Measurements from ENCODE around the gene HSPG2.
"Not testable (repeated sequence)": the region's sequence is repeated elsewhere in the genome, so short reads cannot be mapped to it uniquely, and the experiment has no call there.

The HSPG2 gene

DNA sequence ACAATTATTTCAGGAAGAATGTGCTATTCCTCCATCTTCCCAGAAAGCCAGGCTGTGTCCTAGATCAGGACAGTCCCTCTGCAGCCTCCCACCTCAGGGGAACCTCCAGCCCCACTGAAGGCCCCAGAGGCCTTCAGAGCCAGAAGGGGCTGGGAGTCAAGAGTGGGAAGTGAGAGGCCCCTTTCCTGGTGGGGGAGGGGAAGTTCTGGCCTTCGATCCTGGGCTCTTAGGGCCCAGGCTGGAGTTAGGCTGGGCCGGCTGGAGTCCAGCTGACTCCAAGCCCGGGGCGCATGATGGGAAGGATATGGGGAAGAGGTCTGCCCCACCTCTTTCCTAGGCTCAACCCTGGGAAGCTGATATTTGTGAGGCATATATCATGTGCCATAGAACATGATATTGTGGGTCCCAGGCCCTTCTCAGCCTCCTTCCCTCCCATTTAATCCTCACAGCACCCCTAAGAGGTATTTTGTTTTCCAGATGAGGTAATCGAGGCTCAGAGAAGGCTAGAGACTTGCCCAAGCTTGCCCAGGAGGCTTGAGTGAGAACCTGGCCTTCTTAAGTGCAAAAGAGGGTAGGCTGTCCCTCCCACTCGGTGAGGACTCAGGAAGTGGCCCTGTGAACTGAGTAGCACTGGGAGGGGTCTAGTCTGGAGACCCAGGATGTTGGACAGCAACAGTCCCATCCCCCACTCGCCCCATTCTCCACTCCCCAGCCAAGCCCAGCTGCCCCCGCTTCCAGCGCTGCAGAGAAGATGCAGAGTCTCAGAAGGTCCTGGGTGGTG, 18.6 kb upstream of the HSPG2 start:
- no peak for DNase-seq

DNA sequence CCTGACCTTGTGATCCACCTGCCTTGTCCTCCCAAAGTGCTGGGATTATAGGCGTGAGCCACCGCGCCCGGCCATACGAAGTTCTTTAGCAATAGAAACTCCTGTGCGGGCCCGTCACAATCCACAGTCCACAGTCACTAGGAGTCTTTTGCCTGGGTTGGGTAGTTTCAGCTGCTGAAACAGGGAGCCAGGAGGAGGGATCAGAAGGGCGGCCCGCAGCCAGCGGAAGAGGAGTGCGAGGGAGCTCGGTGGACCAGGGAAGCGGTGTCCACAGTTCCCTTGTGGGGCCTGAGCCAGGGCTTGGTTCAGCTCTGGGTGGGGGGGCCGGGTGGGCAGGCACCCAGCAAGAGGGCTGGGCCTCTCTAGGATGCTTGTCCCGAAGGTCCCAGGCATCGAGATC, 17.9 kb upstream of the HSPG2 start:
- DNase-seq, result no peak

DNA sequence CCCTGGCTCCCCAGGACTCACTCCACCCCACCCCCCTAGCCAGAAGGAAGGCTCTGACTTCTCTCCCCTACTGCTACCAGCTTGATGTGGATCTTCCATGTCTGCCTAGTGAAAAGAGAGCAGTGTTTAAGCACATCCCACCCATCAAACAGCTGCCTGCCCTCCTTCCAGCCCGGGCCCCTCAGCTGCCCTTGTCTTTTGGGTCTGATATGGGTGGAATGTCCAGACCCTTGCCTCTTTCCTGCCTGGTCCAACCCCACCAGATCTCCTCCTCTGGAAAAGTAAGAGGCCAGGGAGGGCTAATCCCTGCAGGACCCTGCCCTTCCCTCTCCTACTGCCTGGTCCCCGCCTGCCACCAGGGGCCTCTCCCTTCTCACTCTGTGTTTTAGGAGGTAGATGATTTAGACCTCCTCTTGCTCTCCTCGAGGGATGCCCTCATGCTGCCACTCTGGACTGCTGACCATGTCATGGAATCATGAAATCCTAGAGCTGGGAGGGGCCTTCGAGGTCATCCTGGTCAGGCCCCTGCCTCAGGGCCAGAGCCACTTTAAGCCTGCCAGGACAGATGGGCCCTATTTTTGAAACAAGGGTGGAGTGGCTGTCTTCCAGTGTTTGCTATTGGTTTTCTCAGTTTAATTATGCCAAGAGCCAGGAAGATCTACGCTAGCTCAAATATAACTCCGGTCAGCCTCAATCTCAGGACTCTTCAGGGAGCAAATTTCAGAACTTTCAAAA, 15.8 kb upstream of the HSPG2 start:
- DNase-seq, result no peak

DNA sequence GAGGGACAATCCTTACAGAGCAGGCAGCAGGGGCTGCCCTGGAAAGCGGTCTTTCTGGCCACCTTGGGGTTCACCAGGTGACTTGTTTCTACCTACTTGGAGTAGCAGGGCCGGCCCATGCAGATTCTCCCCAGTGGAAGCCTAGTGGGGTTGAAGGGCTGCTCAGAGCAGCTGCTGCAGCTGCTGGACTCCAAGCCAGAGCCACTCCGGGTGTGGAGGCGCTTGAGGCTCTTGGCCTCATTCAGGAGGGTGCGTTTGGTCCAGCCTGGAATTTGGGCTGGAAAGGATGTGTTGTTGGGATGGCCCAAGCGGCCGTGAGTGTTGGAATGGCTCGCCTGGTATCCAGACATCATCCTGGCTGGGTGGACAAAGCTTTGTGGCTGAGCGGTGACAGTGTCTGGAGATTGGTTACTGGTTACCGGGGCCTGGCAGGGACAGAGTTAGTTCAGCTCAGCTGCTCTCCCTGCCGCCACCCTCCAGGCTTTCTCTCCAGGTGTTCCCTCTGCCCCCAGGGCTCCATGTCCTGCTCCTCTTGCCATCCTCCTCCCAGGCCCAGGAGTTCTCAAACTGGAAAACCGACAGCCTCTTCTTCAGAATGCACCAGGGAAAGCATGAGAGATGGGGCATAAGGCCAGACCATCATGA, 14.2 kb upstream of the HSPG2 start:
- no peak for DNase-seq

DNA sequence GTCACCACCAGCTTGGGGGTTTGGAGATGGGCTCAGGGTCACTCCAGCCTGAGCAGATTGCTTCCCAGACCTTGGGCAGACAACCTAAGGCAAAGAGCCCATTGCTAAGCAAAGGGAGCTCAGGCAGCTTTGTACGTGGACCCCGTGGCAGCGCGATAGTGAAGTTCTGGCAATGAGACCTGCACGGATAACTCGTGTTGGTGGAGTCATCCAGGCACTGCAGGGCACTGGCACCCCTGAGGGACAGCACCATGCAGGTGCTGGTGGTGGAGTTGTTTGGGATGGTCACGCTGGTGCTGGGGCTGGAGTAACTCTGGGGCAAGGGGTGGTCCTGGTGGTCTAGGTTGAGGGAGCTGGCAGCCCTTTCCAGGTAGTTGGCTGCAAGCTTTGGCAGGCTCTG, 13.6 kb upstream of the HSPG2 start:
- no peak for DNase-seq

DNA sequence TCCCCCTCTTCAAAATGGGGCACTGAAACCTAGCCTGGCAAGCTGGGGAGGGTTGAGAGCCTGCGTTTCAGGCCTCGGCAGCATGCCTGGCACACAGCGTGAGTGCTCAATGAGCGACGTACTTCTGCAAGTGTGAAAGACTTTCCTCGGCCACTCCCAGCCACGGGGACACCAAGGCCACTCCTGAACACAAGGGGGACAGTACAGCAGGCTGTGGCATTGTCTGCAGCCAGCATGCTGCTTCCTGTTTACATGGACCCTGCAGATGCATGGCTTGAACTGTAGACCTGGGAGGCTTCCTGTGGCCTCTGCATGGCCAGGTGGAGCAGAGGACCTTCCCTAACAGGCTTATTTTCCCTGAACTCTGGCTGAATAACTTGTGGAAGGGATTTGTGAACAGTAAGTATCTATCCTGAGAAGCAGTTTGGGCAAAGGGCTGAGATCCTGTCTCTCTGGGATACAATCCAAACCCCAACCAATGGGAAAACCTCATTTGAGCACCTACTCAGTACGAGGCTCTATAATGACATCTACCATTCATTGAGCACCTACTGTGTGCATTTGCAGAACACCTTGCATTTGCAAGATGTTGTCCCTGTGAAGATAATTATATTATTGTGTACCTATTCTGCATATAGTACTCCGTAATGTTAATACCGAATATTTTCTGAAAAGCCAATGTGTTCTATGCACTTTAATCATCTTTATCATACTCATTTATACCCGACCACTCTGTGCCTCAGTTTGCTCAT, 9.9 kb upstream of the HSPG2 start:
- no peak for DNase-seq

DNA sequence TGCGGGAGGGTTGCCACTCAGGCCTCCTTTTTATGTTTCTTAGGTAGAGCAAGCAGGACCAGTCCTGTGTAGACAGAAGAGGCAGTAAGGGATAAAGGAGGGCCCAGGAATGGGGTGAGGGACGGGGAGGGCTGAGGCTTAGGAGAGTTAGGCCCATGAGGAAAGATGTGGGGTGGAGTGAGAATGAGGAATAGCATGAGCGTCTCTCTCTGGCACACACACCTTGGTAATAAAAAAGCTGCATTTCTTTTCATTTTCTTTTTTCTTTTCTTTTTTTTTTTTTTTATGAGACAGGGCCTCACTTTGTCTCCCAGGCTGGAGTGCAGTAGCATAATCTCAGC, 7.6 kb upstream of the HSPG2 start:
- DNase-seq, result no peak

DNA sequence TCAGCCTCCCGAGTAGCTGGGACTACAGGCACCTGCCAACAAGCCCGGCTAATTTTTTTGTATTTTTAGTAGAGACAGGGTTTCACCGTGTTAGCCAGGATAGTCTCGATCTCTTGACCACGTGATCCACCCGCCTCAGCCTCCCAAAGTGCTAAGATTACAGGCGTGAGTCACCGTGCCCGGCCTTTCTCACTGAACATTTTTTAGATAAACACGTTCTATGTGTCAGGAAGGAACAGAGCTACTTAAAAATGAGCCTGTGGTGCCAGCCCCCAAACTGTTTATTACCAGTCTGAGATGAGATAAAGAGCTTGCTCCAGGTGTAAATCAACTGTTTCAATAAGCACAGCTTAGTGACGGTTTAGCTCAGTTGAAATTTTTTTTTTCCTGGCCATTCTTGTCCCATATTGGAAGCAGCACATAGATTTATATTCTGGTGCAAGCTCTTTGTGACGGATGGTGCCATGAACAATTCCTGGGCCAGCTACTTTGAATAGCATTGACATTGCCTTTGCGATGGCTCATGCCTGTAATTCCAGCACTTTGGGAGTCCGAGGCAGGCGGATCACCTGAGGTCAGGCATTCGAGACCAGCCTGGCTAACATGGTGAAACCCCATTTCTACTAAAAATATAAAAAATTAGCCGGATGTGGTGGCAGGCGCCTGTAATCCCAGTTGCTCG, 6.0 kb upstream of the HSPG2 start:
- DNase-seq, result not testable (repeated sequence)

DNA sequence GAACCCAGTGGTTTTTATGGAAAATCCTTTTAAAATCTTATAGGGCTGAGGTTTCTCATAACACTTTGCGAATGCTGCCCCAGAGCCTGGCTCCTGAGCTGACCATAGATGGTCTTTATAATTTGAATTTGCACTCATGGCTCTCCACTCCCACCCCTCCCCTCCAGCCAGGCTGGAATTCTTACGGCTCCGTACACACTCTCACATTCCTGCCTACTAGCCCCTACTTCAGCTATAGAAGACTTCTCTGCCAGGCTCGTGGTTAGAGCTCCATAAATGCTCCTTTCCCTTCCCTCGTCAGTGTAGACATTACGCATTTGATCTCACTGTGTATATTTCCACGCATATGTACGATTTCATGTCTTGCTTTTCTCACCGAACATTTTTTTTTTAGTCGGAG, 5.4 kb upstream of the HSPG2 start:
- no peak for DNase-seq

DNA sequence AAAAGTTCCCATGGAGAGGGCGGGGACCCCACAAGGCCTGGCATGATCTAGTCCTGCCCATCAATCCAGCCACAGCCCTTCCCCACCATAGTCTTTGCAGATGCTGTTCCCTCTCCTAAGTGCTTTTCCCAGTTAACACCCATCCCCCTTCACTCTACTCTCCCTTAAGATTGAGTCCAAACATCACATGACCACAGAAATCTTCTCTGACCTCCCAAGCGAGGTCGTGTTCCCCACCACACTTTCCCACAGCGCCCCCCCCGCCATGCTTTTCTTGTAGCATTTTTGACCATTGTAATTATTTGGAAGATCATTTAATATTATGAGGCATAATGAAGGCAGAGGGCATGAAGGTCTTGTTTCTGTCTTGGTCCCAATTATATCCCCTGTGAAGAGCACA, 4.3 kb upstream of the HSPG2 start:
- DNase-seq, result no peak

DNA sequence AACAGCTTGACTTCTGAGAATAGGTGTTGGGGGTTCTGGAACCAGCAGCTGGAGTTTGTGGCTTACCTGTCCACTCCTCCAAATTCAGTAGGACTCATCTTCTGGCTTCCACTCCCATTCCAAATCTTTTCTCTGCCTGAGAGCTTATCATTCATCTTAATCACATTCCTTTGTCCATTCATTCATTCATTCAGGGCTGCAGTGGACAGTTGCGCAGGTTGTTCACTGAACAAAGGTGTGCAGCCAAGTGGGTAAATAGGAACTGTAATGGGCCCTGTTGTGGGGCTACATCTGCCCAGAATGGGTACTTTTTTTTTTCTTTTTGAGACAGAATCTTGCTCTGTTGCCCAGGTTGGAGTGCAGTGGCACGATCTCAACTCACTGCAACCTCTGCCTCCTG, 3.4 kb upstream of the HSPG2 start:
- DNase-seq, result no peak

DNA sequence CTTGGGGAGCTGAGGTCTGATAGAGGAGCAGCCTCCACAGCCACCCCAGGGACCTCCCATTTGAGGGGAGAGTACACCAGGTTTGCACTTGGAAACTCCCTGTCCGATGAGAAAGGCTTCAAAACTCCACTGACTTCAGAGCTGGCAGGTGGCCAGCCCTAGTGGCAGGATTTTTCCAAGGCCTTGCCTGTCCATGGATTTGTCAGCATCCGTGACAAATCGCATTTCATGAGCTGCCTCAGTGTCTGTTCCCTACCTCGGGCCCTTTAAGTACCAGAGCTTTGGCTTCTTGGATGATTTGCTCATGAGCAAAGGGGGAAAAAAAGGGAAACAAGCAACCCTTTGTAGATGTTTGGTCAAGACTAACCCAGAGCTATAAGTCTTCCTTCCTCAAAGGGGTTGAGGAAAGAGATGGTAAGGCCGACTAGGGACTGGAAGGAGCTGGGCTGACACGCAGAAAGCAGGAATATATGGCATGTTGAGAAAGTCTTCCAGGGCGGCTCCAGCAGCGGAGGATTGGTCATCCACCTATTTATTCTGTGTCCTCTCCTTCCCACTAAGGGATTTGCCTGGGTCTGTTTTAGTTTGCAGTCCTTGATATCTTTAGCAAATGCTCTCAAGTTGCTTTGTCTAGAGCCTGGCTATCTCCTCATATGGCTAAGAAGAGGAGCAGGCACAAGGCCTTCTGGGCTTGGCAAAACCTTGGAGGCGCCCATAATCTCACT, 2.7 kb upstream of the HSPG2 start:
- no peak for DNase-seq

DNA sequence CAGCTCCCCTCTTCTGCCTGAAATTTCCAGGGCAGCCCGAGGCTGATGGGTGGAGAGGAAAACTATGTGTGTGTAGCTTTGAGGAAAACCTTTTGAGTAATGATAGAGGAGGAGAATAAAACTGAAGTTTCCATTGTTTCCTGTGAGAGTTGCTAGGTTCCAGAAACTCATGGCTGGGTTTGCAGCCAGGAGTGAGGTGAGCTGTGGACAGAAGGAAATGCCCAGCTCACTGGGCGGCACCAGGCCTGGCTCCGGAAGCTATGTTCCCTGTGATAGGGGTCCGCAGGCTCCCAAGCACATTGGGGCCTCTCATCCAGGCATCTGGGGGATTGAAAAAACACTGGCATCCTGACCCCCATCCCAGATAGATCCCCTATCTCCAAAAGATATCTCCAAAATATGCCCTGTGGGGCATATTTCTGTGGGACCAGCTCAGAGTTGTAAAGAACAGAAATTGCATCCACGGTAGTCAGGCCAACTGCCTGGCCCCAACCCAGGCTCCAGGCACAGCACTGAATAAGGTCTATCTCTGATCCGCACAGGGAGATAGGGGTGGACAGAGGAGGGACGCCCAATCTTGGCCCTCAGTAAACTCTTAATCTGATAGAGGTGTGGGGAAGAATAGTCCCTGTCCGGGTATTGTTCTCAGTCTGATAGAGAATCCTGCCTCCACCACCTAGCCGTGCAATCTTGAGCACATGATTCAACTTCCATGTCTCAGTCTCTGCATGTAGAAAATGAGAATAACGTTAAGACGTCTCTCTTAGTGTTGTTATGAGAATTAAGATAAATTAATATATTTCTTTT, 1.8 kb upstream of the HSPG2 start:
- DNase-seq, result no peak

DNA sequence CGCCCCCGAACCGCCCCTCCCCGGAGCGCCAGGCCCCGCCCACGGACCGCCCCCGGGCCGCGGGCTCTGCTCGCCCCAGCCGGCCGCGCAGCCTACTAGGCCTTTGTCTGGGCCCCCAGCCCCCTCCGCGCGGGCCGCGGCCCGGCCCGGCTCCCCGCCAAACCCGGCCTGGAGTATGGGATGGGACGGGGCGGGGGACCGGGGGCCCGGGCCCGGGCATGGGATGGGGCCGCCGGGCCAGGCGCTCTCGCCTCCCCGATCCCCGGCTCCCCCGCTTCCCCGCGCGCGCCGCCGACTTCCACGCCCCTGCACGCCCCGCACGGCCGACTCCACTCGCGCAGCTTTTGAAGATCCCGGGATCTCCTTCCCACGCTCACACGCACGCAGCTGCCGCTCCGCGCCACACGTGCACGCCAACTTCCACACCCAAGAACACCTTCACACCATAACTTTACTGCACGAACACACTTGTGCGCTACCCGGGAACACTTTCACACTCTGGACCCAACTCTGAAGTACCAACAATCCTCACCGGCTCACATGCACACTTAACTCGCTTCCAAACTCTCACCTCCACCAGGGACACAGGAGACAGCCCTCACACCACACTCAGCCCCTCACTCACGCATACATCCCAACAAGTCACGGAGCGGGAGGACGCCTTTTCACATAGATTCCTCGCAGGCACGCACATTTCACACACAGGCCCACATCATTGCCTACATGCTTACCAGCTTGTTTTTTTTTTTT, 437 bp upstream of the HSPG2 start:
- peak; percentile 34 to 54 (median 46) for DNase-seq

DNA sequence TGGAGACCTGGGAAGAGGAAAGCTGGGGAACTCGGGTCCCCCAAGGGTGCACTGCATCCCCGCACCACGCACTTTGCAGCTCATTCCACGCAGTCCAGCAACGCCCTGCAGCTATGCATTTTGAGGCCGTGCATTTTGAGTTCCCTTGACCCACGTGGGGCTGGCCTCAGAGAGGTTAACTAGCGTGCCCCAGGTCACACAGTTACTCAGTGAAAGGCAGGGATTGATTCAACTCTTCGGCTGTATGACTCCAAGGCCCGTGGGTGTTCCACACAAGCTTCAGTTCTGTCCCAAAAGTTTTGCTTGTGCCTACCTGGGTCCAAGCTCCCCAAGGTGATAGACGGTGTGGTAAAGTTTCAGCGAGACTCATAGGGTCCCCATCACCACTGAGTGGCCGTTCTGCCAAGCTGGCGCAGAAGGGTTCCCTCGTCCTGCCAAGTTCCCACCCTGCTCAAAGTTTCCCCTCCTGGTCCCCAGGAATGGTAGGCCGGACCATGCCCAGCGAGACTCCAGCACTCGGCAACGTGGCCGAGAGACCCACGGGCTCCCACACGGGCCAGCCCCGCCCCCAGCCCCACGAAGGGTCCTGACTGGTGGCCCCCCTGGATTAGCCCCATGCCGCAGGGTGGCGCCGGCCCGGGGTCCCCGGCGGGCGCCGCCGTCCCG, 611 bp downstream of the HSPG2 start:
- DNase-seq, result no peak

DNA sequence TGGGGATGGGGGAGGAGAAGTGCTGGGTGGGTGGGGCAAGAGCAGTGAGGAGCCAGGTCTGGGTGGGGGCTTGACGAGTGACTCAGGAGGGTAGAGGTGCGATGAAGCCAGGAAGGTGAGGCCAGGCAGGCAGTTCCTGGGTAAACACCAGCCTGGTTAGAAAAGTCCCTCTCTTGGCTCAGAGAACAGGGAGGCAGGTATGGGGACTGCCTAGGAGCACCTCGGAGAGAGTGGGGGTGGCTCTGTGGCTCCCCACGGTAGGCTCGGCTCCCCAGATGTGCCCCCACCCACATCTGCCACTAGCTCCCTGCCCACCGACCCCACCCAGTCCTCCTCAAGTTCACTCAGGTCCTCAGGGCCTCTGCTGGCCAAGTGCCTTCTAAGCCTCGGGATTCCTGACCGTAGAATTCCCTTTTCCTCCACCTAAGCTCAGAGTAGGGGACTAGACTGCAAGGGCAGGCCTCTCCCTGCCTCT, 1.2 kb downstream of the HSPG2 start:
- no peak for DNase-seq

DNA sequence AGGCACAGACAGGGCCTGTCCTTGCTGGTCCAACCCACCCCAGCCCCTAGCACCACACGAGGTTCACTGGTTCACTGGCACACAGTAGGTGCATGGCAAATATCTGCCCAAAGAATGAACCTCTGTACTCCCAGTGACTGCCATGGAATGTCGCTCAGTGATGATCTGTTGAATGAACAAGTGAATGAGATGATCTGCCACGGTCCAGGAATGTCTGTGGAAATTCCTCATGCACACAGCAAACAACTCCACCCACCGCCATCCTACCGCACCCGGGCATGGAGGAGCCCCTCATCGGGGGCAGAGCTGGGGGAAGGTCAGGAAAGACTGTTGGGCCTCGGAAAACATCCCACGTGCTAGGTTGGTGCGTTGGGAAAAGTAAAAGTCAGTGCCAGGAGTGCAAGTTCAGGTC, 1.7 kb downstream of the HSPG2 start:
- no peak for DNase-seq

DNA sequence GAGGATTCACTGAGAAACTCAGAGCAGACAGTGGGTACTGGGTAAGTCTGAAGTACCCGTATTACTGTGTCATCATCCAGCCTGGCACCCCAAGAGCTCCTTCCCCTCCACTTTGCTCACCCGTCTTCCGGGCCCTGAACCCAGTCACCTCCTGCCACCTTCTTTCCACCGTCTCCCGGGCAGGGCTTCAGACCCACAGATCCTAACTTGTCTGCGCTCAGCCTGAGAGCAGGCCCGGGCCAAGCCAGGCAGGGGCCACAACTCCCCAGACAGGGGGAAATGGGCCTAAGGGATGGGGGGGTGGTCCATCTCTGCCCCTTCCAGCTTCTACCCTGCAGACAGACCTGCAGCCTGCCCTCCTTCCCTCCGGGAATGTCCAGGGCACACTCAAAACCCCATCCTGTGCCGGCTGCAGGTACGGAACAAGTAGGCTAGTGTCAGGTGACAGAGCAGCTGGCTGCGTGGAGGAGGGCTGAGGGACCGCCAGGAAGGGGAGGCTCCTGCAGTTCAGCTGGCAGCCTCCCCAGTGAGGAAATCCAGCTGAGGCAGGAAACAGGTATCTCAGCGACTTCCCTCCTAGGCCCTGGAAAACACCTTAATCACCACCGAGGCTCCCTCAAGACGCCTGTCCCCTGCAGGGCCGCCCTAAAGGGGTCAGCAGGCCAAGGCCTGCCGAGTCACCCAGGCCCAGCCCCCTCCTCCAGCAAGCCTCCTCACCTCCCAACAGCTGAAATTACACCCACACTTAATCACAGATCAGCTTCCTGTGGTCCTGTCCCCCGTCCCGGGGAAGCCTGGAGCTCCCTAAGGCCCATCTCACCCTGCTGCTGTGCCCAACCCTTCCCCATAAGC, 3.5 kb downstream of the HSPG2 start:
- DNase-seq, result no peak

DNA sequence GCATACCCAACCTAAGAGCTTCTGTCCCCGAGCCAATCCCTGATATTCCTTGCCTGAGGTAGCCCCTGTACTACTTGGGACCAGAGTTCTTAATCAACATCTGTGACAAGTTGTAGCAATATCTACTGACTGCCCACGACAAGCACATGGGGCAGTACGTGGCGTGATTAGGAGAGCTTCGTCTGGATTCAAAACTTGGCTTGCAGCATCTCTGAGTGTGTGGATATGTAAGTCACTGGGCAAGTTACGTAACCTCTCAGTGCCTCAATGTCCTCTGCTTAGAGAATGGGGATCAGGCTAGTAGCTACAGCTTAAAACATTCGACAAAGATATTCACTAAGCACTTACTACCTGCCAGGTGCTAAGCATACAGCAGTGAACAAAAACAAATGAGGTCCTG, 5.0 kb downstream of the HSPG2 start:
- no peak for DNase-seq
